Heart left ventricle (tissue), 13 donors: Measurements from ENCODE around the gene PRSS57.

Experiments used
- POLR2A ChIP-seq, 2 donors: fragments of 450-650 bp; IDR thresholded peaks; one replicate each; pipeline ENCODE4 v1.6.1; 2017; ENCODE audit warnings: antibody characterized with exemption in 2 of 2, mild to moderate bottlenecking in 2 of 2, moderate library complexity in 2 of 2
- TF ChIP-seq, protein P1 (sequence below), 12 donors: fragments of 200-600 bp; sonication (generic) in 4 of 12; IDR thresholded peaks; one replicate each; pipeline versions ENCODE4 v1.5.0 to v1.8.0; 2018 to 2022; ENCODE audit warnings: antibody characterized with exemption in 12 of 12, mild to moderate bottlenecking in 5 of 12
- donor health status: ischemic (EF 13 %, LVEDD 7.1; RV severe dilation, severe dysfunction).
- donor health status: DM: no; HTN: yes; CAD: no.
- donor health status: DM: no; HTN: no; CAD: no.
- donor health status: ischemic (EF 25% LVEDD 6.9; RV normal size, moderate dysfunction).
- donor health status: ischemic (EF 25% LVEDD 5.7; RV mildly dilated, moderate dysfunction).
- donor health status: ischemic (EF 35%, LVEDD 5.7; RV mildly dilated, moderate dysfunction).
- donor health status: nonischemic (EF 11% LVEDD 7.7; RV severe dilation, severe dysfunction).
- donor health status: DM: yes; HTN: yes; CAD: no.
- donor health status: PGD.
- donor health status: ischemic (EF 29% LVEDD 5.4; RV normal size, mild dysfunction).
- donor health status: nonischemic (EF 23%, LVEDD 6.1; RV moderate dilation, normal function).

DNA sequence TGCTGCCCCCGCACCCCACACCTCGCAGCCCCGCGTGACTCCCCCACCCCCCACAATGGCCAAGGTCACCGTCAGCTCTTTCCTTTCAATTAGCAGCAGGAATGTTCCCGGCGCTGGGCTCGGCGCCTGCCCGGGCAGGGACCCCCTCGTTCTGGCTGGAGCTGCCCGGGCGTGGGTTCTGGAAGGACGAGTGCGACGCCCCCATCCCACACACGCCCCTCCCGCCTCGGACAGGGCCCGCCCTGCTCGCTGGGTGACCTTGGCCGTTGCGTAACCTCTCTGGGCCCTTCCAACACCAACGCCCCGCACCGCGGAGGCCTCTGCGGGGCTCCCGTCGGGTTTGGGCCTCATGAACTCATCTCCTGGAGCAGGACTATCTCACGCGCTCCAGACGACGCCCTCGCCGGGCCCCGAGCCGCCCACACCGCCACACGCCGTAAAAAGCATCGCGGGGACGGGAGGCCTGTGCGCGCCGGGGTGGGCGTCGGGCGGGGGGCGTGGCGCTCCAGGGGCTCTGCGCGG is 23.8 kb upstream of the PRSS57 start:
- TF ChIP-seq POLR2A (IDR thresholded peaks at IDR 0.05) = no peak
- TF ChIP-seq, protein P1, sequence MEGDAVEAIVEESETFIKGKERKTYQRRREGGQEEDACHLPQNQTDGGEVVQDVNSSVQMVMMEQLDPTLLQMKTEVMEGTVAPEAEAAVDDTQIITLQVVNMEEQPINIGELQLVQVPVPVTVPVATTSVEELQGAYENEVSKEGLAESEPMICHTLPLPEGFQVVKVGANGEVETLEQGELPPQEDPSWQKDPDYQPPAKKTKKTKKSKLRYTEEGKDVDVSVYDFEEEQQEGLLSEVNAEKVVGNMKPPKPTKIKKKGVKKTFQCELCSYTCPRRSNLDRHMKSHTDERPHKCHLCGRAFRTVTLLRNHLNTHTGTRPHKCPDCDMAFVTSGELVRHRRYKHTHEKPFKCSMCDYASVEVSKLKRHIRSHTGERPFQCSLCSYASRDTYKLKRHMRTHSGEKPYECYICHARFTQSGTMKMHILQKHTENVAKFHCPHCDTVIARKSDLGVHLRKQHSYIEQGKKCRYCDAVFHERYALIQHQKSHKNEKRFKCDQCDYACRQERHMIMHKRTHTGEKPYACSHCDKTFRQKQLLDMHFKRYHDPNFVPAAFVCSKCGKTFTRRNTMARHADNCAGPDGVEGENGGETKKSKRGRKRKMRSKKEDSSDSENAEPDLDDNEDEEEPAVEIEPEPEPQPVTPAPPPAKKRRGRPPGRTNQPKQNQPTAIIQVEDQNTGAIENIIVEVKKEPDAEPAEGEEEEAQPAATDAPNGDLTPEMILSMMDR (IDR thresholded peaks at IDR 0.05) = no peak
